ENCODE data around the gene ERBB3.

Gene ERBB3

GRCh38 chr12:56130876-56131275 lies 50.9 kb downstream of the ERBB3 start:
- no peak for DNase-seq (ENCODE audit: low read depth in 2 of 2)

GRCh38 chr12:56134897-56135296 lies 54.9 kb downstream of the ERBB3 start:
- no peak for DNase-seq (ENCODE audit: low read depth in 2 of 2)

- DNase-seq (ENCODE audit: low read depth in 2 of 2) = no peak
Observed at GRCh38 chr12:56137853-56138571, 58.0 kb downstream of the ERBB3 start.

GRCh38 chr12:56141946-56142784 lies 62.2 kb downstream of the ERBB3 start:
- DNase-seq (ENCODE audit: low read depth in 2 of 2) = no peak

GRCh38 chr12:56143217-56143616 lies 63.3 kb downstream of the ERBB3 start:
- DNase-seq (ENCODE audit: low read depth in 2 of 2) = no peak

- no peak for DNase-seq (ENCODE audit: low read depth in 2 of 2)
Observed at GRCh38 chr12:56143870-56144269, 63.9 kb downstream of the ERBB3 start.

- no peak for DNase-seq (ENCODE audit: low read depth in 2 of 2)
Observed at GRCh38 chr12:56145217-56145616, 65.3 kb downstream of the ERBB3 start.

- DNase-seq (ENCODE audit: low read depth in 2 of 2) = no peak
Observed at GRCh38 chr12:56146492-56147460, 66.8 kb downstream of the ERBB3 start.

GRCh38 chr12:56150563-56150962 lies 70.6 kb downstream of the ERBB3 start:
- no peak for DNase-seq (ENCODE audit: low read depth in 2 of 2)

GRCh38 chr12:56151672-56152131 lies 71.7 kb downstream of the ERBB3 start:
- DNase-seq (ENCODE audit: low read depth in 2 of 2) = peak; percentile 57 to 68

GRCh38 chr12:56152132-56152755 lies 72.3 kb downstream of the ERBB3 start, which contains the start of gene MYL6B:
TSS of gene MYL6B (plus strand) at chr12:56152587. CDS start at chr12:56153919, 1,332 bp downstream.
- DNase-seq (ENCODE audit: low read depth in 2 of 2) = peak; percentile 92 to 94
